KMS-11 (cell line): ENCODE results near the gene HBP1.

Experiments used
- H2AFZ ChIP-seq: fragments of 200-600 bp; sonication (generic); 2 replicates; pipeline ENCODE4 v1.6.1; 2016; ENCODE audit warnings: antibody characterized with exemption, mixed run types, low read depth
- H3K27ac ChIP-seq: fragments of 200-600 bp; sonication (generic); 2 replicates; pipeline ENCODE4 v1.6.1; 2016; ENCODE audit warnings: mild to moderate bottlenecking, mixed run types
- H3K27me3 ChIP-seq: fragments of 200-600 bp; sonication (generic); 2 replicates; pipeline ENCODE4 v1.6.1; 2017; ENCODE audit warnings: mild to moderate bottlenecking, low read depth, mixed run types, moderate library complexity; ENCODE audit not compliant: insufficient read depth
- H3K36me3 ChIP-seq: fragments of 200-600 bp; sonication (generic); 2 replicates; pipeline ENCODE4 v1.6.1; 2017; ENCODE audit warnings: mild to moderate bottlenecking, mixed run types; ENCODE audit not compliant: insufficient read depth
- H3K4me1 ChIP-seq: fragments of 200-600 bp; sonication (generic); 2 replicates; pipeline ENCODE4 v1.6.1; 2016; ENCODE audit warnings: mild to moderate bottlenecking, low read depth, mixed run types; ENCODE audit not compliant: poor library complexity, severe bottlenecking
- H3K4me2 ChIP-seq: fragments of 200-600 bp; sonication (generic); 2 replicates; pipeline ENCODE4 v1.7.0; 2016; ENCODE audit warnings: mild to moderate bottlenecking, mixed run types
- H3K4me3 ChIP-seq: fragments of 200-600 bp; sonication (generic); IDR thresholded peaks from 2 replicates; pipeline ENCODE4 v1.6.1; 2017; ENCODE audit warnings: low read depth, low read length, mixed read lengths; ENCODE audit not compliant: insufficient read depth
- H3K79me2 ChIP-seq: fragments of 200-600 bp; sonication (generic); 2 replicates; pipeline ENCODE4 v1.6.1; 2016; ENCODE audit warnings: low read depth, mixed run types; ENCODE audit not compliant: insufficient read depth
- H3K9ac ChIP-seq: fragments of 200-600 bp; sonication (generic); 2 replicates; pipeline ENCODE4 v1.6.1; 2016; ENCODE audit warnings: mild to moderate bottlenecking, mixed run types
- H4K20me1 ChIP-seq: fragments of 200-600 bp; sonication (generic); 2 replicates; pipeline ENCODE4 v1.6.1; 2016; ENCODE audit warnings: mild to moderate bottlenecking, mixed run types; ENCODE audit not compliant: insufficient read depth
- TF ChIP-seq, protein P1 (sequence below): fragments of 200-600 bp; sonication (generic); conservative IDR thresholded peaks from 2 replicates; pipeline ENCODE4 v1.6.1; 2017; ENCODE audit warnings: low read depth, mild to moderate bottlenecking, antibody characterized with exemption, low read length, moderate library complexity, mixed read lengths

HBP1 gene

DNA sequence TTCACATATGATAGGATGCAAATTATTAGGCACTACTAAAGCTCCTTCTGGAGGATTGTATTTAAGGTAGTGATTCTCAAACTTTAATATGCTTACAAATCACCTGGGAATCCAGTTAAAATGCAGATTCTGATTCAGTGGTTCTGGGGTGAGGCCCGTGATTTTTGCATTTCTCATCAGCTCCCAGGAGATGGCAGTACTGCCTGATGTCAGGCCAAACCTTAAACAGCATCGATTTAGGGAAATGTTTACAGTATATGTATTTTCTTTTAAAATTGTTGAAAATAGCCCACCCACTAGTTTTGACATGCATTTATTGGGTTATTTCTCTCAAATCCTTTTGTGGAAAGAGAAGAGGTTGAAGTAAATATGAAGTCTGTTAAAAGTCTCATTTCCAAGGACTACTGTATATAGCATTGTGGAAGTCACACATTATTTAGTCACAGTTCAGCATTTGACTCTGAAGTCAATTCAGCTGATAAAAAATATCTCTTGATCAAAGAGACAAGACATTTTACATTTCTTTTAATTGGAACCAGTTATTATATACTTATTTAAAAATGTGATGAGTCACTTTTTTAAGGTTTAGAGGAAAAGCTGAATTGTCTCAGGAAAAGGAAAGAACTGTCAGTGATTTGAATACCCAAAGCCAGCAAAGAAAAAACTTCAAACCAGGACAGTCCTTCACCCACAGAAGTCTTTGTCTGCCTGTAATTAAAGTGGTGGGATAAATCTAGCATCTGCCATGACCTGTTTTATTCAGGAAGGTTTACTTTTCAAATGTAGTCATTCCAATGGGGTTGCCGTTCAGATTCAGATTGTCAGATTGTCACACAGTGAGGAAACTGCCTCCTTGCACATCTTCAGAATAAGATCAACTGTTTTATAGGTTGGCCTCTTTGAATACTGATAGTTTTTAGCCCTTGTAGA is 21.1 kb upstream of the HBP1 start:
- H3K9ac ChIP-seq, result no peak overlapping the region
- no peak overlapping the region for H2AFZ ChIP-seq
- TF ChIP-seq, protein P1, sequence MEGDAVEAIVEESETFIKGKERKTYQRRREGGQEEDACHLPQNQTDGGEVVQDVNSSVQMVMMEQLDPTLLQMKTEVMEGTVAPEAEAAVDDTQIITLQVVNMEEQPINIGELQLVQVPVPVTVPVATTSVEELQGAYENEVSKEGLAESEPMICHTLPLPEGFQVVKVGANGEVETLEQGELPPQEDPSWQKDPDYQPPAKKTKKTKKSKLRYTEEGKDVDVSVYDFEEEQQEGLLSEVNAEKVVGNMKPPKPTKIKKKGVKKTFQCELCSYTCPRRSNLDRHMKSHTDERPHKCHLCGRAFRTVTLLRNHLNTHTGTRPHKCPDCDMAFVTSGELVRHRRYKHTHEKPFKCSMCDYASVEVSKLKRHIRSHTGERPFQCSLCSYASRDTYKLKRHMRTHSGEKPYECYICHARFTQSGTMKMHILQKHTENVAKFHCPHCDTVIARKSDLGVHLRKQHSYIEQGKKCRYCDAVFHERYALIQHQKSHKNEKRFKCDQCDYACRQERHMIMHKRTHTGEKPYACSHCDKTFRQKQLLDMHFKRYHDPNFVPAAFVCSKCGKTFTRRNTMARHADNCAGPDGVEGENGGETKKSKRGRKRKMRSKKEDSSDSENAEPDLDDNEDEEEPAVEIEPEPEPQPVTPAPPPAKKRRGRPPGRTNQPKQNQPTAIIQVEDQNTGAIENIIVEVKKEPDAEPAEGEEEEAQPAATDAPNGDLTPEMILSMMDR, result peak; percentile 82
- H4K20me1 ChIP-seq, result no peaks in the 10 kb centered on the region
- no peaks in the 10 kb centered on the region for H3K79me2 ChIP-seq
- no peak overlapping the region for H3K4me2 ChIP-seq
- H3K4me1 ChIP-seq, result peaks cover 17% of the 10 kb centered on the region
- no peak overlapping the region for H3K27ac ChIP-seq
- no peaks in the 10 kb centered on the region for H3K27me3 ChIP-seq
- H3K4me3 ChIP-seq, result no peak overlapping the region
- H3K36me3 ChIP-seq, result no peaks in the 10 kb centered on the region

DNA sequence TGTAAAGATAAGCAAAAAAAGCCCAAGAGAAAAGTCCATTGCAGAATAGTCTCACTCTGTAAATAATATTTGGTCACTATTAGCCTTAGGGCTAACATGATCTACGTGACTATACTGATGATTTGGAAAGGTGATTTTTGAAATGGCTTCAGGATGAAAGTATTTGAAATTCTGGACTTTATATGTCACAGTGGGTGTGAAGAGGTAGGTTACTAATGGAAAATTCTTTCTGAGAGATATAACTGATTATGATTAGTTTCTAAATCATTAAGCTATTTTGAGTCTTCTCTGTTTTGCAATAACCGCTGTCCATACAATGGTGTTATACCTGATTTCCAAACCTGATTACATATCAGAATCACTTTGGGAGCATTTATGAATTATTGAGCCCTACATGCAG is 20.1 kb upstream of the HBP1 start:
- no peaks in the 10 kb centered on the region for H3K27me3 ChIP-seq
- H3K4me2 ChIP-seq, result no peak overlapping the region
- no peak overlapping the region for H2AFZ ChIP-seq
- H3K4me3 ChIP-seq, result no peak overlapping the region
- H3K27ac ChIP-seq, result no peak overlapping the region
- TF ChIP-seq, protein P1, result no peak
- no peaks in the 10 kb centered on the region for H4K20me1 ChIP-seq
- H3K4me1 ChIP-seq, result peaks cover 17% of the 10 kb centered on the region
- no peaks in the 10 kb centered on the region for H3K36me3 ChIP-seq
- no peaks in the 10 kb centered on the region for H3K79me2 ChIP-seq
- H3K9ac ChIP-seq, result no peak overlapping the region

DNA sequence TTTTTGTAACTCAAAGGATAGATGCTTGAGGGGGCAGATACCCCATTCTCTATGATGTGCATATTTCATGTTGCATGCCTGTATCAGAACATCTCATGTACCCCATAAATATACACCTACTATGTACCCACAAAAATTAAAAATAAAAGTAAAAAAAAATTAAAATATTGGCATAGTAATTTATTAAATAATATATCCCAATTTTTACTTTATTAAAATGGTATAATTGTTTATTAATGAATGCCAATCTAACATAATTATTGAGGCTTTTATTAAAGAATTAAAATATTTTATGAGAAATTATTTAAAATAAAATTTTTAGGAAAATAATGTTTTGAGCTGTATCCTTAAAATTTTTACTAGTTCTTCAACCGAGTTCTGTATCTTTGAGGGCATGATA is 18.9 kb upstream of the HBP1 start:
- H4K20me1 ChIP-seq, result no peaks in the 10 kb centered on the region
- H3K27ac ChIP-seq, result no peak overlapping the region
- TF ChIP-seq, protein P1, result no peak
- no peaks in the 10 kb centered on the region for H3K36me3 ChIP-seq
- no peak overlapping the region for H2AFZ ChIP-seq
- no peak overlapping the region for H3K4me3 ChIP-seq
- H3K79me2 ChIP-seq, result no peaks in the 10 kb centered on the region
- H3K4me2 ChIP-seq, result no peak overlapping the region
- H3K9ac ChIP-seq, result no peak overlapping the region
- no peaks in the 10 kb centered on the region for H3K27me3 ChIP-seq
- H3K4me1 ChIP-seq, result peaks cover 17% of the 10 kb centered on the region

DNA sequence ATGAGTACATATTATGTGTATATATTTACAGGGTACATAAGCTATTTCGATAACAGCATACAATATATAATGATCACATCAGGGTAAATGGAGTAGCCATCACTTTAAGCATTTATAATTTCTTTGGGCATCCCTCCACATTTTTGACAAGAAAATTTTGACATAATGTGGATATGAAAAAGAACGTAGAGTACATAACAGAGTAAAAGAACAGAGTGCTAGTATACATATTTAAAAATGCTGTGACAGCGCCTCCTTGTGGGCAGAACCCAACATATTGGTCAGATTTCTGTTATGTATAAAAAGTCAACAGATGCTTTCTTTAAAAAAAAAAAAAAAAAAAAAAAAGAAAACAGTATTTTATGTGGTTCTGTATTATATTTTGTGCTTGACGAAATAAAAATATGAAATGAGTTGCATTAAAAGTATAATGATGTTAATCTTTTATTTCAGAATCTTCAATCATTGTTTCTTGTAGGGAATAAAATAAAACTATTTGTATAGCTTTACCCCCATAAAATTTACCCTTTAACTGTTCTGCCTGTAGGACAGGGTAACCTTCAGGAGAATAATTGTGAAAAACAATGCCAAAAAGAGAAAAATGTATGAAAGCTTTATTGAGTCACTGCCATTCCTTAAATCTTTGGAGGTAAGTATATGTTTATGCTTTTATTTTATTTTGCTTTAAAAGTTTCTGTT is 18.3 kb upstream of the HBP1 start:
- TF ChIP-seq, protein P1, result peak; percentile 93
- H3K4me3 ChIP-seq, result no peak overlapping the region
- H3K27ac ChIP-seq, result no peak overlapping the region
- no peak overlapping the region for H2AFZ ChIP-seq
- H3K9ac ChIP-seq, result no peak overlapping the region
- no peaks in the 10 kb centered on the region for H3K79me2 ChIP-seq
- H3K27me3 ChIP-seq, result no peaks in the 10 kb centered on the region
- no peaks in the 10 kb centered on the region for H4K20me1 ChIP-seq
- peaks cover 17% of the 10 kb centered on the region for H3K4me1 ChIP-seq
- H3K4me2 ChIP-seq, result no peak overlapping the region; the same call in 1 of the 2 replicates
- no peaks in the 10 kb centered on the region for H3K36me3 ChIP-seq
